AG09309 (cell line): ENCODE data around the gene GOLGA8S.
"Not testable (repeated sequence)": the region's sequence is repeated elsewhere in the genome, so short reads cannot be mapped to it uniquely, and the experiment has no call there.

Experiments
- DNase-seq: peaks from one replicate; pipeline ENCODE4 v3.0.0-alpha.2; 2010; ENCODE audit warnings: low read depth
- H3K4me3 ChIP-seq: 2 replicates; pipeline ENCODE4 v1.5.1; 2011; ENCODE audit warnings: mild to moderate bottlenecking, low read depth, low read length, moderate library complexity; ENCODE audit not compliant: control insufficient read depth
- TF ChIP-seq, protein P1 (sequence below): IDR thresholded peaks from 2 replicates; pipeline ENCODE4 v1.5.1; 2011; ENCODE audit warnings: mild to moderate bottlenecking, low read depth, low read length, inconsistent platforms; ENCODE audit not compliant: insufficient read depth, control insufficient read depth; ENCODE audit errors: missing control alignments

GOLGA8S gene

DNA sequence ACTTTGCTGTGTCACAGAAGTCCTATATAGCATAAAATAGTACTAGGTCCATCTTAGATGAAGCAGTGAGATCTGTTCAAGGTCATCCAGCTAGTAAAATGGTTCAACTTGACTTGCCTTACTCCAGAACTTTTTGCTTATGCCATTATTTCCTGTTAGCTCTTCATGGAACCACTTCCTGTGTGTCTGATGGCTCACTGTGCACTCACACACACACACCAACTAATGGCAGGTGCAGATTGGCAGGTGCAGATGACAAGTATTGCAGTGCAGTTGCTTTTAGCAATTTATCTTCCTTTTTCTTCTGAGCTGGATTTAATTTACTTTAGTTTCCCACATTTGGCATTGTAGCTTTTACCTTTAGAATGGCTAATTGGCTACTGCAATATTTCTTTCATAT lies 29.8 kb downstream of the GOLGA8S start:
- TF ChIP-seq, protein P1, sequence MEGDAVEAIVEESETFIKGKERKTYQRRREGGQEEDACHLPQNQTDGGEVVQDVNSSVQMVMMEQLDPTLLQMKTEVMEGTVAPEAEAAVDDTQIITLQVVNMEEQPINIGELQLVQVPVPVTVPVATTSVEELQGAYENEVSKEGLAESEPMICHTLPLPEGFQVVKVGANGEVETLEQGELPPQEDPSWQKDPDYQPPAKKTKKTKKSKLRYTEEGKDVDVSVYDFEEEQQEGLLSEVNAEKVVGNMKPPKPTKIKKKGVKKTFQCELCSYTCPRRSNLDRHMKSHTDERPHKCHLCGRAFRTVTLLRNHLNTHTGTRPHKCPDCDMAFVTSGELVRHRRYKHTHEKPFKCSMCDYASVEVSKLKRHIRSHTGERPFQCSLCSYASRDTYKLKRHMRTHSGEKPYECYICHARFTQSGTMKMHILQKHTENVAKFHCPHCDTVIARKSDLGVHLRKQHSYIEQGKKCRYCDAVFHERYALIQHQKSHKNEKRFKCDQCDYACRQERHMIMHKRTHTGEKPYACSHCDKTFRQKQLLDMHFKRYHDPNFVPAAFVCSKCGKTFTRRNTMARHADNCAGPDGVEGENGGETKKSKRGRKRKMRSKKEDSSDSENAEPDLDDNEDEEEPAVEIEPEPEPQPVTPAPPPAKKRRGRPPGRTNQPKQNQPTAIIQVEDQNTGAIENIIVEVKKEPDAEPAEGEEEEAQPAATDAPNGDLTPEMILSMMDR = no peak
- DNase-seq = no peak
- H3K4me3 ChIP-seq = no peak overlapping the region

DNA sequence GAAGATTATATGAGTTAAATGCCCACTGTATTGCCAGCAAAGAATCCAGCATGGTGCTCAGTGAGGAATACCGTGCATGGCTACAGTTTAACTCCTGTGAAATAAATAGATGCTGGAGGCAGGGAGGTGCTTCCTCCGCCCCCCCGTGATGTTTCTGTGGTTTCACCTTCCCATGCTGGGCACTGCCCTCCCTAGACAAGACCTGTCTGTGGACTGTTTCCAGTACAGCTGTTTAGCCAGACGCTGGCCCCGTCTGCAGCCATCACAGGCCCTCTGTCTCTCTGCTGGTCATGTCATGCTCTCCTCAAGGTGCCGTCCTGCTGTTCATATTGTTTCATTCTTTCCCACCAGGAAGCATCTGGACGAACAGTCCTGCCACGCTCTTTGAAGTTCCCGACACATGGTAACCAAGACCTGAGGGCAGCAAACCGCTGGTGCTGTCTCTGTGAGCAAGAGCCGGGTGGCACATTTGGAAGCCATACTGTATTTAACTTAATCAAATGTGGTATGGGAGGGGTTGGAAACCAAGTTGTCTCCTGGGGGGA lies 31.4 kb downstream of the GOLGA8S start:
- TF ChIP-seq, protein P1 = no peak

DNA sequence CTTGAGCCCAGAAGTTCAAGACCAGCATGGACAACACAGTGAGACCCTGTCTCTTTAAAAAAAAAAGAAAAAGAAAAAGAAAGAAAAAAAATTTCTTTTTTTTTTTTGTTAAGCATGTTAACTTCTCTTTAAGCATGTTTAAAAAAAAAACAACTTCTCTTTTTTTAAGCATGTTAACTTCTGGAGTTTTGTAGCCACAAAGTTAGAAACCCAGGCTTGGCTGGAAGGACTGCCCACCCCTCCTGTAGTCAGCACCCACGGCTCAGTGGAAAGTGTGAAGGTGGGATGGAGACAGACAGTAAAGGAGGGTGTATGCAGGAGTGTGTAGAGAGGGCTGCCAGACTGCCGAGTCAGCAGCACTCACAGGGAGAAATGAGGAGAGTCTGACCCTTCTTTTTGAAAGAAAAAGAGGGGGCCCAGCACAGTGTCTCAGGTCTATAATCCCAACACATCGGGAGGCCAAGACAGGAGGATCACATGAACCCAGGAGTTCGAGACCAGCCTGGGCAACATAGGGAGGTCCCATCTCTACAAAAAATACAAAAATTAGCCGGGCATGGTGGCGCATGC lies 33.2 kb downstream of the GOLGA8S start:
- TF ChIP-seq, protein P1 = no peak
- no peak overlapping the region for H3K4me3 ChIP-seq
- no peak for DNase-seq

More for the DNA sequence above, 31.4 kb downstream of the GOLGA8S start:
- no peak overlapping the region for H3K4me3 ChIP-seq
- no peak for DNase-seq

DNA sequence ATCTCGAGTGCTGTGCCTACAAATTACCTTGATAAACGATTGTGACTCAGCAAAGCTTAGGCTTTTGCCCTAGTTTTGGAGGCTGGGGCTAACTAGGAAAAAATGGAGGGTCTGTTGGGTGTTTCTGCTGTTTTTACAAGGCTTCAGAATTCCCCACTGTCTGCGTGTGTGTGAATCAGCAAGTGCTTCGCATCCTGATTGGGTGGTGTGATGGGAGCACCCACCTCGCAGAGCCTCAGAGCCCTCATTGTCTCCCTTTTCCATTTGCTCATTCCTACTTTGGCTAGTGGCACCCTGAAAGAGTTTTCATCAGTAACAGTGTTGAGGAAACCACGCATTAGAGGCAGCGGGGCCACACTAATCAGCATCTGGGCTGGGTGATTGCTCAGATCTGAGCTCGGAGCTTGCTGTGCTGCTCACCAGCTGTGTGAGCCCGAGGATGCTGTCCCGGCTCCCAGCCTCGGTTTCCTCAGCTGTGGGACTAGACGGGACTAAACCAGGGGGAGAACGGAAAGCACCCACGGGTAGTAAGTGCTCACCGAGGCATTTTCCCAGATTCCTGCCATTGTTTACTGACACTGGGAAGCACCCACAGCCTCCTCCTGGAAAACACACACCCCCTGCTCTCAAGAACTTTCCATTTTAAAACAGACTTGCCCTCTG lies 40.6 kb downstream of the GOLGA8S start:
- DNase-seq = no peak
- TF ChIP-seq, protein P1 = no peak
- H3K4me3 ChIP-seq = no peak overlapping the region

DNA sequence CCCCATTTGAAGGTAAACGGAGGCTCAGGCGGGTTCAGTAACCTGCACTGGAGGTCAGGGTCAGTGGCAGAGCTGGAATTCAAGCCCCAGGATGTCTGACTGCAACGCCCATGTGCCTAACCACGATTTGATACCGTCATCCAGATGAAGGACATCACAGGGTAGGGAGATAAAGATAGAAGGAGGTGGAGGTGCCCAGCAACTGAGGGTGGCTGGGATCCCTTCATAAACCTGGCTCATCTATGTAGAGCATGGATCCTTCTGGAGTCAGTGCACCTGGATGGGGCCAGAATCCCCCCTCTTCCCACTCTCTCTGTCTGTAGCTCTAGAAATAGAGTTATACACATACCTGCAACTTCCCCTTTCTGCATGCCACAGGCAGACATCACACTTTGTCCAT lies 41.3 kb downstream of the GOLGA8S start:
- TF ChIP-seq, protein P1 = no peak
- no peak for DNase-seq

DNA sequence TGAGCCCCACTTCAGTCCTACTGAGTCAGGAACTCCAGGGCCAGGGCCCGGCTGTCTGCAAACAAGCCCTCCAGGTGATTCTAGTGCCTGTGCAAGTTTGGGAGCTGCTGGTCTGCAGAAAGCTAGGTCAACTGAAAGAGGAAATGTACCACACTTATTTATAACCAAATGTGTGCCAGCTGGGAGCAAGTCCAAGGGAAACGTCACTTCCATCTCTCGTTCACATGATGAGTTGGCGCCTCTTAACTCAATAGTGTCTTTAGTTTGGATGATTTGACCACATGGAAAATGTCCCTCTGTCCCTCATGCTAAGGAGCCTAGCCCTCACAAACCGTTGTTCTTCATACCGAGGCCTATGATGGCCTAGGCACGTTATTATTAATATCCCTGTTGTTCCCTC lies 43.2 kb downstream of the GOLGA8S start:
- H3K4me3 ChIP-seq = no peak overlapping the region
- TF ChIP-seq, protein P1 = no peak
- no peak for DNase-seq

More for the DNA sequence above, 41.3 kb downstream of the GOLGA8S start:
- no peak overlapping the region for H3K4me3 ChIP-seq

DNA sequence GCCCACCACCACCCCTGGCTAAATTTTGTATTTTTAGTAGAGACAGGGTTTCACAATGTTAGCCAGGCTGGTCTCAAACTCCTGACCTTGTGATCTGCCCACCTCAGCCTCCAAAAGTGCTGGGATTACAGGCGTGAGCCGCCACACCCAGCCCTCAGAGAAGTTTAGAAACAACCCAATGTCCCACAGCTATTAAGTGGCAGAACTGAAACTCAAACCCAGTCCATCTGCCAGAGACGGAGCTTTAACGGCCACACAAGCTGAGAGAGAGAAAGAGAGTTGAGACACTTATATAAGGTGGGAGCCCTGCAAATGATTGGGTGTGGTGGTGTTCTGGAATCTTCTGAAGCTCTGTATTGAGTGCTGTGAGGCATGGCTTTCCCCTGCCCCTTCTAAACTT lies 43.8 kb downstream of the GOLGA8S start:
- DNase-seq, H3K4me3 ChIP-seq: not testable (repeated sequence)

DNA sequence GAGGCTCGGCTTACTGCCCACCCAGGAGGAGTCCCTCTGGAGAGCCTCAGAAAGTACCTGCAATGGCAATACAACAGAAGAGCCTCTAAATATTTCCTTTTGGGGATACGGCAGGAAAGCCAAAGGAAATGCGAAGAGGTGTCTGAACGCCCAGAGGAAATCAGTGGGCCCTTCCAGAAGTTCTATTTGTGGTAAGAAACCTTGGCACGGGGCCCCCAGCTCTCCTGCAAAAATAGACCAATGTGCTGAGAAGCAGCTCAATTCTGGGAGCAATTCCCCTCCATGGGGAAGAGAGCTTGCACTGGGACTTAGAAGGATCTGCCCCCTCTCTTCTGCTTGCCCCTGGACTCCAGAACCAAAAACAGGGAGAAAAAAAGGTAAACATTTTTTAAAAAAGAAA lies 44.7 kb downstream of the GOLGA8S start:
- not testable (repeated sequence) for H3K4me3 ChIP-seq, DNase-seq
